IMR-90 (cell line): ENCODE data around the gene SOX2. TPM values are rescaled to one million over a fixed set of nuclear protein-coding genes. Genes with fewer than 3 reads are reported as not detected.

Source experiments
- ATAC-seq: fragments of 200-7000 bp; cut with Tn5 transposase; 2 replicates; pipeline ENCODE4 v1.9.1; 2020; ENCODE audit warnings: low read depth, mild to moderate bottlenecking, moderate library complexity
- BruUV-seq: library from RNA; stranded (reverse); fragments of 400-500 nt; replicated peaks from 2 replicates; lab custom pipeline; 2021; lab: Mats Ljungman, UMichigan
- CTCF ChIA-PET: fragments of 300-600 bp; formaldehyde crosslinking; extraction: SDS; loops from one replicate; lab custom pipeline; 2021; ENCODE audit warnings: antibody characterized with exemption; lab: Yijun Ruan, JAX
- POLR2A ChIA-PET: fragments of 300-600 bp; sonication (Branson Sonifier 250); formaldehyde crosslinking; loops from one replicate; lab custom pipeline; 2022; ENCODE audit warnings: antibody characterized with exemption; ENCODE audit not compliant: unreplicated experiment; lab: Charles Lee
- DNase-seq: peaks from one replicate; pipeline ENCODE4 v3.0.0; 2013
- H2AFZ ChIP-seq: replicated peaks from 2 replicates; pipeline ENCODE3; 2013; ENCODE audit warnings: low read length, mild to moderate bottlenecking; ENCODE audit not compliant: poor library complexity
- H2AK5ac ChIP-seq: 2 replicates; pipeline ENCODE4 v1.6.1; 2013; ENCODE audit warnings: low read depth, low read length, inconsistent platforms
- H2AK9ac ChIP-seq: replicated peaks from 2 replicates; pipeline ENCODE3; 2013; ENCODE audit warnings: mild to moderate bottlenecking, low read depth, low read length, moderate library complexity; ENCODE audit not compliant: poor library complexity
- H2BK120ac ChIP-seq: 2 replicates; pipeline ENCODE4 v1.6.1; 2013; ENCODE audit warnings: low read depth, low read length, inconsistent platforms
- H2BK15ac ChIP-seq: 3 replicates; pipeline ENCODE4 v1.6.1; 2013; ENCODE audit warnings: low read depth, low read length, inconsistent platforms
- H2BK20ac ChIP-seq: 2 replicates; pipeline ENCODE4 v1.6.1; 2013; ENCODE audit warnings: low read depth, mild to moderate bottlenecking, inconsistent platforms, low read length, moderate library complexity
- H2BK5ac ChIP-seq: 2 replicates; pipeline ENCODE4 v1.6.1; 2013; ENCODE audit warnings: mild to moderate bottlenecking, low read depth, low read length, inconsistent platforms; ENCODE audit not compliant: poor library complexity, severe bottlenecking
- H3K14ac ChIP-seq: replicated peaks from 2 replicates; pipeline ENCODE4 v1.6.1; 2013; ENCODE audit warnings: low read depth, low read length, inconsistent platforms
- H3K18ac ChIP-seq: 2 replicates; pipeline ENCODE4 v1.6.1; 2013; ENCODE audit warnings: low read depth, low read length, control low read depth
- H3K23ac ChIP-seq: 2 replicates; pipeline ENCODE4 v1.6.1; 2013; ENCODE audit warnings: low read depth, low read length, inconsistent platforms
- H3K27ac ChIP-seq: 2 replicates; pipeline ENCODE4 v1.5.1; 2013; ENCODE audit warnings: mild to moderate bottlenecking, control low read depth, low read length; ENCODE audit not compliant: insufficient read depth
- H3K27me3 ChIP-seq: 2 replicates; pipeline ENCODE4 v1.6.1; 2013; ENCODE audit warnings: low read length; ENCODE audit not compliant: control insufficient read depth, insufficient read depth
- H3K36me3 ChIP-seq: 2 replicates; pipeline ENCODE4 v1.6.1; 2013; ENCODE audit warnings: low read length, mixed read lengths; ENCODE audit not compliant: control insufficient read depth, insufficient read depth
- H3K4ac ChIP-seq: 2 replicates; pipeline ENCODE4 v1.6.1; 2013; ENCODE audit warnings: low read depth, low read length, inconsistent platforms
- H3K4me1 ChIP-seq: 2 replicates; pipeline ENCODE4 v1.6.1; 2013; ENCODE audit warnings: low read length, mixed read lengths; ENCODE audit not compliant: control insufficient read depth, insufficient read depth
- H3K4me2 ChIP-seq: 2 replicates; pipeline ENCODE4 v1.6.1; 2013; ENCODE audit warnings: low read depth, mild to moderate bottlenecking, control low read depth, low read length, moderate library complexity
- H3K4me3 ChIP-seq: 2 replicates; pipeline ENCODE4 v1.5.1; 2013; ENCODE audit warnings: low read depth, mild to moderate bottlenecking, control low read depth, low read length, moderate library complexity; ENCODE audit not compliant: insufficient read depth
- H3K56ac ChIP-seq: 2 replicates; pipeline ENCODE4 v1.6.1; 2013; ENCODE audit warnings: low read length, inconsistent platforms; ENCODE audit not compliant: insufficient read depth; ENCODE audit errors: extremely low read depth
- H3K79me1 ChIP-seq, 2 experiments: 2 replicates each; pipeline ENCODE4 v1.6.1; 2013; ENCODE audit warnings: low read length in 2 of 2, inconsistent platforms in 1 of 2, low read depth in 1 of 2
- H3K9ac ChIP-seq: 2 replicates; pipeline ENCODE4 v1.6.1; 2013; ENCODE audit warnings: low read depth, low read length, control low read depth
- H3K9me1 ChIP-seq: 2 replicates; pipeline ENCODE4 v1.6.1; 2013; ENCODE audit warnings: low read length, inconsistent platforms; ENCODE audit not compliant: insufficient read depth
- H3K9me3 ChIP-seq: 2 replicates; pipeline ENCODE4 v1.6.1; 2013; ENCODE audit warnings: low read length; ENCODE audit not compliant: control insufficient read depth, insufficient read depth
- H4K20me1 ChIP-seq: 2 replicates; pipeline ENCODE4 v1.6.1; 2013; ENCODE audit warnings: low read length, inconsistent platforms; ENCODE audit not compliant: insufficient read depth
- H4K5ac ChIP-seq: 2 replicates; pipeline ENCODE4 v1.6.1; 2013; ENCODE audit warnings: mild to moderate bottlenecking, low read depth, low read length, control low read depth
- H4K8ac ChIP-seq, 2 experiments: 2 replicates each; pipeline ENCODE4 v1.6.1; 2013; ENCODE audit warnings: low read depth in 2 of 2, low read length in 2 of 2, control low read depth in 1 of 2, inconsistent platforms in 1 of 2
- H4K91ac ChIP-seq: 2 replicates; pipeline ENCODE4 v1.6.1; 2013; ENCODE audit warnings: low read depth, low read length, inconsistent platforms; ENCODE audit not compliant: insufficient read depth
- BHLHE40 ChIP-seq: fragments of 150-350 bp; IDR thresholded peaks from 2 replicates; pipeline ENCODE4 v1.6.1; 2016; ENCODE audit warnings: mild to moderate bottlenecking, low read depth, low read length
- MAFK ChIP-seq: IDR thresholded peaks from 2 replicates; pipeline ENCODE4 v1.6.1; 2012; ENCODE audit warnings: low read depth, low read length, improper control_type of control experiment
- POLR2A ChIP-seq: IDR thresholded peaks from 2 replicates; pipeline ENCODE4 v1.6.1; 2012; ENCODE audit warnings: mild to moderate bottlenecking, low read depth, low read length
- RAD21 ChIP-seq: IDR thresholded peaks from 2 replicates; pipeline ENCODE4 v1.6.1; 2012; ENCODE audit warnings: low read length, improper control_type of control experiment
- RCOR1 ChIP-seq: IDR thresholded peaks from 2 replicates; pipeline ENCODE4 v1.6.1; 2012; ENCODE audit warnings: mild to moderate bottlenecking, low read length, improper control_type of control experiment; ENCODE audit not compliant: insufficient replicate concordance
- RFX5 ChIP-seq: IDR thresholded peaks from 2 replicates; pipeline ENCODE4 v1.8.0; 2012; ENCODE audit warnings: low read depth, mild to moderate bottlenecking, low read length, moderate library complexity
- SMC3 ChIP-seq: fragments of 150-350 bp; IDR thresholded peaks from 2 replicates; pipeline ENCODE4 v1.6.1; 2016; ENCODE audit warnings: low read depth, mild to moderate bottlenecking, antibody characterized with exemption, low read length, moderate library complexity
- USF2 ChIP-seq: fragments of 150-350 bp; IDR thresholded peaks from 2 replicates; pipeline ENCODE4 v1.6.1; 2017; ENCODE audit warnings: mild to moderate bottlenecking, antibody characterized with exemption, low read length, low read depth
- WGBS, 2 experiments: methylation state at CpG; one replicate each; pipeline versions ENCODE4 v1.1.5 to v1.1.7; 2013; ENCODE audit warnings: missing lambda C conversion rate in 2 of 2; ENCODE audit not compliant: insufficient read length in 1 of 2; ENCODE audit errors: extremely low coverage in 2 of 2; 5-methylcytosine and 5-hydroxymethylcytosine counted together
- dilution Hi-C: fragments of 300-500 bp; cut with HindIII; formaldehyde crosslinking; loops from one replicate; pipeline ENCODE4 v1.14.3; 2018; ENCODE audit warnings: low sequenced_read_pairs; ENCODE audit not compliant: unreplicated experiment
- in situ Hi-C: fragments of 300-500 bp; cut with MboI; formaldehyde crosslinking; loops from 3 replicates; pipeline ENCODE4 v1.14.3; 2019; ENCODE audit warnings: low sequenced_read_pairs, inconsistent platforms, mixed read lengths
- intact Hi-C: fragments of 100-400 bp; cut with micrococcal nuclease; formaldehyde crosslinking; loops from 2 replicates; pipeline ENCODE4 v1.10.0; 2022
- polyA plus RNA-seq, 3 experiments: library from polyadenylated mRNA; depleted of rRNA; stranded (reverse); fragments of >200 nt; gene quantifications; 2 replicates each; pipeline ENCODE4 v1.2.3, GENCODE V29; 2012; ENCODE audit warnings: low replicate concordance in 1 of 3
- total RNA-seq: library from RNA; depleted of rRNA; stranded (reverse); fragments of >200 nt; gene quantifications from 2 replicates; pipeline ENCODE4 v1.2.3, GENCODE V29; 2012

SOX2 gene
- total and polyA plus RNA-seq, 2 of the 4 experiments (the other 2 are of a cell fraction), result not detected

- Histone ChIP-seq H3K27ac (no peak overlapping the region), H2BK20ac (no peak overlapping the region), H2AK5ac (no peak overlapping the region), H3K9ac (no peak overlapping the region), H4K5ac (no peak overlapping the region), H3K79me1 (no peaks in the 10 kb centered on the region), H2AK9ac (no peak overlapping the region), H4K91ac (no peak overlapping the region), H3K4me3 (no peak overlapping the region), H3K9me3 (peaks cover 2% of the 10 kb centered on the region), H3K4ac (no peak overlapping the region), H3K9me1 (no peaks in the 10 kb centered on the region), H2BK15ac (no peak overlapping the region), H3K4me1 (no peaks in the 10 kb centered on the region), H2BK5ac (no peak overlapping the region), H2BK120ac (no peak overlapping the region), H3K18ac (no peak overlapping the region), H3K4me2 (no peak overlapping the region), H2AFZ (no peak overlapping the region), H3K27me3 (peaks cover 66% of the 10 kb centered on the region), H3K14ac (no peak overlapping the region), H3K23ac (no peak overlapping the region), H3K56ac (no peak overlapping the region), H3K36me3 (no peaks in the 10 kb centered on the region), H4K8ac (no peak overlapping the region), H4K20me1 (no peaks in the 10 kb centered on the region)
- WGBS, 2 experiments, result no CpG with 5 or more reads among the region's 31 CpGs
- CTCF ChIA-PET, result interaction anchor here (0.6 kb wide), 1 partner anchor 11 kb away, joined by 3 read pairs; no protein-coding TSS in a partner anchor
- BruUV-seq, result no TSS peak
- DNase-seq (no peak), ATAC-seq (no peak)
- POLR2A ChIA-PET, result no interaction called here
- dilution Hi-C loops, result no loop called here
- TF ChIP-seq BHLHE40, result no peak
- TF ChIP-seq USF2, result no peak
- TF ChIP-seq MAFK, result no peak
- no peak for TF ChIP-seq RCOR1
- TF ChIP-seq RFX5, result no peak
- TF ChIP-seq SMC3, result no peak
- TF ChIP-seq RAD21, result no peak
- TF ChIP-seq POLR2A, result no peak
- intact Hi-C loops, result no loop called here
- in situ Hi-C loops, result no loop called here
Observed at GRCh38 chr3:181724192-181724965, 12.7 kb downstream of the SOX2 start.
